GM19467 (cell line): ENCODE results near the gene TDRD15.
"Not testable (repeated sequence)": the region's sequence is repeated elsewhere in the genome, so short reads cannot be mapped to it uniquely, and the experiment has no call there.

ENCODE experiments used
- ATAC-seq: cut with Tn5 transposase; IDR thresholded peaks from one replicate; pipeline ENCODE4 v1.9.1; 2021; ENCODE audit warnings: mild to moderate bottlenecking, moderate library complexity; ENCODE audit not compliant: unreplicated experiment

Gene TDRD15

GRCh38 chr2:21142149-21142548 is 18.4 kb downstream of the TDRD15 start:
- no peak for ATAC-seq

- ATAC-seq, result no peak
These were observed 22.9 kb downstream of the TDRD15 start for GRCh38 chr2:21146638-21147037.

GRCh38 chr2:21148718-21149117 is 24.9 kb downstream of the TDRD15 start:
- no peak for ATAC-seq

DNA sequence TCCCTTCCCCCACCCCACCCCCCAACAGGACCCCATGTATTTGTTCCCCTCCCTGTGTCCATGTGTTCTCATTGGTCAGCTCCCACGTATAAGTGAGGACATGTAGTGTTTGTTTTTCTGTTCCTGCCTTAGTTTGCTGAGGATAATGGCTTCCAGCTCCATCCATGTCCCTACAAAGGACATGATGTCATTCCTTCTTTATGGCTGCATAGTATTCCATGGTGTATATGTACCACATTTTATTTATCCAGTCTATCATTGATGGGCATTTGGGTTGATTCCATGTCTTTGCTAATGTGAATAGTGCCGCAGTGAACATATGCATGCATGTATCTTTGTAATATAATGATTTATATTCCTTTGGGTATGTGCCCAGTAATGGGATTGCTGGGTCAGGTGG is 27.5 kb downstream of the TDRD15 start:
- ATAC-seq, result not testable (repeated sequence)

DNA sequence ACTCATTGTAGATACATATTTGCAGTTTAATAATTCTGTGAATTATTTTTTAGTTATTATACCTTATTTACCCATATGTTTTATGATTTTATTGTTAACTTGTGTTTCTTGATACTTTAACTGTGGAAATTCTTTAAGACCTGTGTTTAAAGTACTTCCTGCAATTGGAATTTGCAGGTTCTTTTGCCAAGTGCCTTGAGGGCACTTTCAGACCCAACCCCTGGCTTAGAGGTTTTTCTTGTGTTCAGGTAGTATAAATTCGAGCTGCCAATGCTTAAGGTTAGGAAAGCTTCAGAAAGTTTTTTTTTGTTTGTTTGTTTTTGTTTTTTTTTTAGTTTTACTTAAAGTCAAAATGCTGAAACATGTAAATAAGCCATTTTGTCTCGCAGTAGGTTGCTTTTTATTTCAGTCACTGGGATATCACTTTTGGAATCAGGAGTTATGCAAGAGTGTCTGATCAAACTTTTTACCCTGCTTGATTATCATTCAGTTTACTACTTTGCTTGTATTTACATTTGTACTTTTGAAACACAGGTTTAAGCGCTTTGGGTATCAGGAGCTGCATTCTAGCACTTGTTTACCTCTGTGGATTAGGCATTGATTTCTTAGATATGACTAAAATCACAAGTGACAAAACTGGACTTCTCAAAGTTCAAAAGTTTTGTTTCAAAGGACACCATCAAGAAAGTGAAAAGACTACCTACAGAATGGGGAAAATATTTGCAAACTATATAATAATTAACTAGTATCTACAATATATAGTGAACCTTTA is 31.8 kb downstream of the TDRD15 start:
- ATAC-seq, result no peak

GRCh38 chr2:21161122-21161521 is 37.4 kb downstream of the TDRD15 start:
- ATAC-seq, result no peak

DNA sequence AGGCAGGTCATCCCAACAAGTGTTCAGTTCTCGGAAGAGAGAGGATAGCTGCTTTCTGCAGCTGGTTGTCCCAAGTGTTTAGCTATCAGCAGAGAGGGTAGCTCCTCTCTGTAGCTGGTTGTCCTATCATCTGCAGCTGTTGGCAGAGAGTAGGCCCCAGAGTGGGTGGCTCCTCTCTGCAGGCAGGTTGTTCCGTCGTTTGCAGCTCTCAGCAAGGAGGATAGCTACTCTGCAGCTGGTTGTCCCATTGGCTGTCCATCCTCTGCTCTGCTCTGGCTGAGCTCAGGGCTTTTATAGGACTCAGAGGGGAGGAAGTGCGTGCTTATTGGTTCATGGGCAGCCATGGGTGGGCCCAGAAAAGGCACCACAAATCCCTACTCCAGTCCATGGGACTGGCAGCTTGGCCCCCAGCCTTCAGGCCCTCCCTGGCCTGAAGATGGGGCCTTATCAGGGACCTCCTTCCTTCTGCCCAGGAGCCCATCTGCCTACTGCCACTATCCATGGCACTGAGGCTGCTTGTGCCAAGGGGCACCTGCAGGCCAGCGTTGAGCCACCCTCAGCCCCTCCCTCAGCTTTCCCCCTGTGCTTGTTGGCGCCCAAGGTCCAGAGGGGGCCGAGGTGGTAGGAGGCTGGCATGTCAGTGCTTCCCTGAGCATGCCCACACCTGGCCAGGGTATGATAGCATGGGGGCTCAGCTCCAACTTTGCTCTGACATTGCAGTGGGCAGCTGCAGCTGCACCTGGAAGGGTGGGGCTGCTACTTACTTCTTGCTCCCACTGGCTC is 38.3 kb downstream of the TDRD15 start:
- no peak for ATAC-seq

- no peak for ATAC-seq
These were observed 38.8 kb downstream of the TDRD15 start for GRCh38 chr2:21162615-21162878.

DNA sequence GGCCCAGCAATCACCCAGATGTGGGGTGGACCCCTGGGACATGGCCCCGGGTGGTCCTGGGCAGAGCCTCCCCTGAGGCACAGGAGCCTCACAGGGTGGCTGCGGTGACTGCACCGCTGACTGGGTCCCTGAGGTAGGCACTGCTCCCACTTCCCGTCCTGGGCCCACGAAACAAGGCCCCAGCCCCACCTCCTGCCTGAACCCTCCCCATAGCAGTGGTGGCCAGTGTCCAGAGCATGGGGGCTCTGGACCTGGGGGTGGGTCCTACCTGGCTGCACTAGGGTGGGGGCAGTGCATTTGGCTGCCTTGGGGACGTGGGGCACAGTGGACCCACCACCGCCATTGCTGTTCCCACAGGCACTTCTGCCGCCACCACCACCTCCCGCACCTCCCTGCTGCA is 39.4 kb downstream of the TDRD15 start:
- no peak for ATAC-seq

- no peak for ATAC-seq
These were observed 41.6 kb downstream of the TDRD15 start for GRCh38 chr2:21165350-21165749.

GRCh38 chr2:21175895-21176646 is 52.3 kb downstream of the TDRD15 start:
- no peak for ATAC-seq

- no peak for ATAC-seq
These were observed 58.2 kb downstream of the TDRD15 start for GRCh38 chr2:21181957-21182356.

DNA sequence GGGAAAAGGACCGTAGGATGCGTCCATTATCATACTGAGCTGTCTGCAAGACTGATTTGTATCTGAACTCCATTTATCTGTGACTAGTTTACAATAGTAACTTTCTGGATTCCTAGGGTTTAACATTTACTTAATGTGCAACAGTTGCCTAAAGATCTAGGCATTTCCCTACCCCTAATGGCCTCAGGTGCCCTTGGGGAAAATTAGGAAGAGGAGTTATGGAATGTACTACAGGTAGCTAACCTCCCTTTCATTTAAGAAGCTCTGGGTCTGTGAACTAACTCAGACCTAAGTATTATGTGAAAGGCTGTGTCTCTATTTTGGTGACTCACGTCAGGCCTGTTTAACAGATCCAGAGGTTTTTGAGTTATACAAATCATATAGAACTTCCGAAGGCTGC is 59.5 kb downstream of the TDRD15 start:
- ATAC-seq, result no peak

- no peak for ATAC-seq
These were observed 60.0 kb downstream of the TDRD15 start for GRCh38 chr2:21183726-21184125.

- ATAC-seq, result no peak
These were observed 67.8 kb downstream of the TDRD15 start for GRCh38 chr2:21191535-21191934.
